Measurements from ENCODE around the gene EIF5B.

Gene EIF5B

GRCh38 chr2:99414566-99414965 is 77.4 kb downstream of the EIF5B start:
- DNase-seq = no peak

- no peak for DNase-seq
Measured at GRCh38 chr2:99417396-99417795, 80.2 kb downstream of the EIF5B start.

GRCh38 chr2:99420031-99420430 is 82.8 kb downstream of the EIF5B start:
- DNase-seq = no peak

- DNase-seq = no peak
Measured at GRCh38 chr2:99420751-99421299, 83.6 kb downstream of the EIF5B start.

GRCh38 chr2:99421469-99421868 is 84.3 kb downstream of the EIF5B start:
- no peak for DNase-seq

GRCh38 chr2:99422599-99422998 is 85.4 kb downstream of the EIF5B start:
- DNase-seq = no peak

GRCh38 chr2:99424371-99424770 is 87.2 kb downstream of the EIF5B start:
- DNase-seq = no peak

GRCh38 chr2:99425022-99425421 is 87.8 kb downstream of the EIF5B start:
- no peak for DNase-seq

- DNase-seq = no peak
Measured at GRCh38 chr2:99430614-99431291, 93.6 kb downstream of the EIF5B start.

- no peak for DNase-seq
Measured at GRCh38 chr2:99431587-99432275, 94.5 kb downstream of the EIF5B start.

GRCh38 chr2:99433340-99433739 is 96.2 kb downstream of the EIF5B start:
- no peak for DNase-seq

- no peak for DNase-seq
Measured at GRCh38 chr2:99436874-99437273, 99.7 kb downstream of the EIF5B start.

- DNase-seq = no peak
Measured at GRCh38 chr2:99439971-99440505, 102.8 kb downstream of the EIF5B start.

- DNase-seq = no peak
Measured at GRCh38 chr2:99442837-99443236, 105.6 kb downstream of the EIF5B start.

- no peak for DNase-seq
Measured at GRCh38 chr2:99444222-99444621, 107.0 kb downstream of the EIF5B start.

- no peak for DNase-seq
Measured at GRCh38 chr2:99445065-99445464, 107.9 kb downstream of the EIF5B start.

GRCh38 chr2:99448556-99448955 is 111.4 kb downstream of the EIF5B start:
- DNase-seq = no peak

- DNase-seq = no peak
Measured at GRCh38 chr2:99450199-99450598, 113.0 kb downstream of the EIF5B start.

Measured in NCI-H1105 (cell line).